Neural progenitor cell (in vitro differentiated cells): ENCODE results near the gene TBP. TPM values are rescaled to one million over a fixed set of nuclear protein-coding genes. Genes with fewer than 3 reads are reported as not detected.
"Not testable (repeated sequence)": the region's sequence is repeated elsewhere in the genome, so short reads cannot be mapped to it uniquely, and the experiment has no call there.

Experiments used
- DNase-seq: peaks from one replicate; pipeline ENCODE4 v3.0.0-alpha.2; 2016; ENCODE audit warnings: low spot score
- H2AFZ ChIP-seq: fragments of 200-600 bp; sonication (generic); replicated peaks from 2 replicates; pipeline ENCODE4 v1.6.1; 2016; ENCODE audit warnings: antibody characterized with exemption
- H3F3A ChIP-seq: fragments of 200-600 bp; sonication (generic); 2 replicates; pipeline ENCODE4 v1.6.1; 2016; ENCODE audit warnings: antibody characterized with exemption, low read depth
- H3K27ac ChIP-seq: fragments of 200-600 bp; sonication (generic); 2 replicates; pipeline ENCODE4 v1.5.1; 2016; ENCODE audit warnings: mild to moderate bottlenecking
- H3K27me3 ChIP-seq: fragments of 200-600 bp; sonication (generic); 2 replicates; pipeline ENCODE4 v1.6.1; 2016; ENCODE audit warnings: mild to moderate bottlenecking, moderate library complexity
- H3K36me3 ChIP-seq: fragments of 200-600 bp; sonication (generic); 2 replicates; pipeline ENCODE4 v1.5.1; 2016
- H3K4me1 ChIP-seq: fragments of 200-600 bp; sonication (generic); 2 replicates; pipeline ENCODE4 v1.6.1; 2016; ENCODE audit warnings: mixed run types
- H3K4me2 ChIP-seq: fragments of 200-600 bp; sonication (generic); 2 replicates; pipeline ENCODE4 v1.6.1; 2016
- H3K4me3 ChIP-seq: fragments of 200-600 bp; sonication (generic); 2 replicates; pipeline ENCODE4 v1.5.1; 2016
- H3K79me2 ChIP-seq: fragments of 200-600 bp; sonication (generic); 2 replicates; pipeline ENCODE4 v1.6.1; 2016; ENCODE audit warnings: low read depth
- H3K9ac ChIP-seq: fragments of 200-600 bp; sonication (generic); 2 replicates; pipeline ENCODE4 v1.6.1; 2016
- H3K9me3 ChIP-seq: fragments of 200-600 bp; sonication (generic); 2 replicates; pipeline ENCODE4 v1.5.1; 2016; ENCODE audit warnings: low read depth
- H4K20me1 ChIP-seq: fragments of 200-600 bp; sonication (generic); 2 replicates; pipeline ENCODE4 v1.6.1; 2016; ENCODE audit warnings: low read depth
- H3K27ac Mint-ChIP-seq: 3 replicates; pipeline ENCODE4 v1.8.0; 2021; ENCODE audit warnings: mixed read lengths
- H3K27me3 Mint-ChIP-seq: 2 replicates; pipeline ENCODE4 v1.8.0; 2022; ENCODE audit warnings: low read depth, mild to moderate bottlenecking, inconsistent platforms, moderate library complexity, mixed read lengths; ENCODE audit not compliant: insufficient read depth
- H3K36me3 Mint-ChIP-seq: 3 replicates; pipeline ENCODE4 v1.8.0; 2021; ENCODE audit warnings: mixed read lengths
- H3K4me1 Mint-ChIP-seq: 3 replicates; pipeline ENCODE4 v1.8.0; 2021; ENCODE audit warnings: mixed read lengths
- H3K4me3 Mint-ChIP-seq: 3 replicates; pipeline ENCODE4 v1.8.0; 2021; ENCODE audit warnings: mild to moderate bottlenecking, moderate library complexity, mixed read lengths
- H3K9me3 Mint-ChIP-seq: 3 replicates; pipeline ENCODE4 v1.8.0; 2020; ENCODE audit warnings: mixed read lengths
- EZH2 ChIP-seq: fragments of 200-600 bp; sonication (generic); IDR thresholded peaks from 2 replicates; pipeline ENCODE4 v1.6.1; 2017; ENCODE audit warnings: antibody characterized with exemption, mild to moderate bottlenecking, moderate library complexity
- total RNA-seq: library from RNA; depleted of rRNA; stranded (reverse); fragments of >200 nt; gene quantifications from 2 replicates; pipeline ENCODE4 v1.2.3, GENCODE V29; 2015; ENCODE audit warnings: low replicate concordance

Gene TBP
- total RNA-seq, 1 donor from 2014 or later, result 23.0 TPM

GRCh38 chr6:170612256-170612804, 58.2 kb downstream of the TBP start:
- not testable (repeated sequence) for H4K20me1 ChIP-seq, H3K27ac Mint-ChIP-seq, H3K9me3 Mint-ChIP-seq, H3K4me1 Mint-ChIP-seq, H3K9ac ChIP-seq, H3K36me3 Mint-ChIP-seq, H3K9me3 ChIP-seq, H3K27ac ChIP-seq, DNase-seq, H3K4me3 ChIP-seq, H3K4me1 ChIP-seq, H3K36me3 ChIP-seq, H3F3A ChIP-seq, H2AFZ ChIP-seq, H3K79me2 ChIP-seq
- H3K4me2 ChIP-seq, result peak overlapping the region; percentile 57
- TF ChIP-seq EZH2, result peak; percentile 45
- H3K4me3 Mint-ChIP-seq, result peak overlapping the region; percentile 69
- H3K27me3 ChIP-seq, result peaks cover 28% of the 10 kb centered on the region
- peaks cover 12% of the 10 kb centered on the region for H3K27me3 Mint-ChIP-seq

- not testable (repeated sequence) for H3K27me3 Mint-ChIP-seq, H2AFZ ChIP-seq, H3F3A ChIP-seq, H3K79me2 ChIP-seq, H3K36me3 ChIP-seq, H3K4me1 Mint-ChIP-seq, H3K4me3 Mint-ChIP-seq, H3K9me3 Mint-ChIP-seq, H3K27ac Mint-ChIP-seq, H3K4me2 ChIP-seq, H3K27ac ChIP-seq, H4K20me1 ChIP-seq, DNase-seq, H3K9ac ChIP-seq, H3K4me3 ChIP-seq, H3K4me1 ChIP-seq, H3K9me3 ChIP-seq, H3K36me3 Mint-ChIP-seq
- peaks cover 16% of the 10 kb centered on the region for H3K27me3 ChIP-seq
Observed at GRCh38 chr6:170616020-170616554, 61.9 kb downstream of the TBP start.

Other genes starting within 250 kb of the TBP start
- gene FAM120B, start 247.6 kb upstream of the TBP start, total RNA-seq, result 19.7 and 20.3 TPM in 2 replicates
- gene PSMB1, start 1.1 kb upstream of the TBP start, total RNA-seq, result 300 and 420 TPM in 2 replicates
- gene PDCD2, start 30.3 kb downstream of the TBP start, total RNA-seq, result 95.9 and 96.4 TPM in 2 replicates